ENCODE measurements around the gene UBE2I.

Gene UBE2I

DNA sequence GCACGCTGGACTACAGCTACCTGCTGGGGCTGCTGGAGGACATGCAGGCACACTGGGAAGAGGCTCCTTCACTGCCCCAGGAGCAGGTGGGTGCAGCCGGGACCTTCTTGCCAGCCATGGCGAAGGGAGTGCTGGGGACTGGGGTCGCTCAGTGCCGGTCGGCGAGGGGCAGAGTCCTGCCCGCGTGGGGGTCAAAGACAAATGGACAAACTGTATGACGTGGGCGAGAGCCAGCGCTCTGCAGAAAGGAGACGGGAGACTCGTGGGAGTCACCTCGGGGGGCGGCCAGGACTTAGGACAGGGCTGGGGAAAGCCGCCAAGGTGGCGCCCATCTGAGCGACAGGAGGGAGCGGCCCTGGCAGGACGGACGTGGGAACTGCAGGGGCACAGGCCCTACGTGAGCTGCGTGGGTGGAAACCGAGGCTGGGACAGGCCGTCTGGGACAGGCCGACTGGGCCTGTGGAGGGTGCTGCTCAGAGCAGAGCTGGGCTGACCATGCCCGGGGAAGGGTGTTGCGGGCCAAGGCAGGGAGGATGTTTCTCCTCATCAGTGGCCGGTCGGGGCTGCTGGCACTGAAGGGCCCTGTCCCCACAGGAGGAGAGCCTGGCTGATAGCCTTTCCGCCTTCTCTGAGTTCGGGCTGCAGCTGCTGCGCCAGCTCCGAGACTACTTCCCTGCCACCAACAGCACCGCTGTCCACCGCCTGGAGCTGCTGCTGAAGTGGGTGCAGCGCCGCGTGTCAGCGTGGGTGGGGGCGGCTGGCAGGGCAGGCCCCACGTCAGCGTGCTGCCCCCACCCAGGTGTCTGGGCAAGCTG is 34.2 kb downstream of the UBE2I start:
- DNase-seq (ENCODE audit: low spot score), result no peak

DNA sequence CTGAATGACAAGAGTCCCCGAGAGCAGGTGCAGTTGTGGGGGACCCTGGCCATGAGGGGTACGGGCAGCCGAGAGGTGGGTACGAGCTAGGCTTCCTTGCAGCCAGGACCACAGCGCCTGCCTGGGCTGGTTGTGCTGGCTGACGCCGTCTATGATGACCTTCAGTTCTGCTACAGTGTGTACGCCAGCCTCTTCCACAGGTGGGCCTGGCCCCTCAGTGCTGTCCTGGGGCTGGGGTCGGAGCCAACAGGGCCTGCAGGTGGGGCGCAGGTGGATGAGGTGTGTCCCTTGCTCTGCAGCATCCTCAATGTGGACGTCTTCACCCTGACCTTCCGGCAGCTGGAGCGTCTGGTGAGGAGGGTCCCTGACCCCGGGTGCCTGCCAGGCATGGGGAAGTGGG is 35.1 kb downstream of the UBE2I start:
- no peak for DNase-seq (ENCODE audit: low spot score)

DNA sequence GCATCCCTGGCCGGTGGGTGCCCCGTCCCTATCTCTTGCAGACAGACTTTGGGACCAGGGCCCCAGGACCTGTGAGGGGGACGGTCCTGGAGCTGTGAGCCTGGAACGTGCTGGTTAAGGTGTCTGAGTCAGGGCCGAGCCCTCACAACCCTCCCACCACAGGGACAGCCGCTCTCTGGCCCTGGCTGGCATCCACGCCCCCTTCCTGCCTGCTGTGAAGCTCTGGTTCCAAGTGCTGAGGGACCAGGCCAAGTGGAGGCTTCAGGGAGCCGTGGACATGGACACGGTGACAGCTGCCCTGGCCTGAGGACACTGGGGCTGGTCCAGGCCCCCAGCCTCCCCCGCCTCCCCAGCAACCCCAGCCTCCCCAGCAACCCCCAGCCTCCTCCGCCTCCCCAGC is 35.7 kb downstream of the UBE2I start:
- DNase-seq (ENCODE audit: low spot score), result no peak

DNA sequence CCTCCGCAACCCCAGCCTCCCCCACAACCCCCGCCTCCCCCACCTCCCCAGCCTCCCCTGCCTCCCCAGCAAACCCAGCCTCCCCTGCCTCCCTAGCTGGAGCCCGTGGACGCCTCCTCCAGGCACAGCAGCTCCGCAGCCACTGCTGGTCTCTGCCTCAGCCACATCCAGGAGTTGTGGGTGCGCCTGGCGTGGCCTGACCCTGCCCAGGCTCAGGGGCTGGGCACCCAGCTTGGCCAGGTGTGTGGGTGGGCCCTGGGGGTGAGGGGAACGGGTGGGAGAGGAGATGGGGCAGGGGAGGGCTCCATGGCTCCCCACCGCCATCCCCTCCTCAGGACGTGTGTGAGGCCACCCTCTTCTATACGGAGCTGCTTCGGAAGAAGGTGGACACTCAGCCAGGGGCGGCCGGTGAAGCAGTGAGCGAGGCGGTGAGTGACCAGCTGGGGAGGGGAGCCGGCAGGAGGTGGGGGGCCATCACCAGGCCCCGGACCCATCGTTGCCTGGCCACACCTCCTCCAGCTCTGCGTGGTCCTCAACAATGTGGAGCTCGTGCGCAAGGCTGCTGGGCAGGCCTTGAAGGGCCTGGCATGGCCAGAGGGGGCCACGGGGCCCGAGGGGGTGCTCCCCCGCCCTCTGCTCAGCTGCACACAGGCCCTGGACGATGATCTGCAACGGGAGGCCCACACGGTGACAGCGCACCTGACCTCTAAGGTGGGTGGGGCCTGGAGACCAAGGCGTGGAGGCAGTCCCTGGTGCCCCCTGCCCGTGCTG is 36.4 kb downstream of the UBE2I start:
- DNase-seq (ENCODE audit: low spot score), result no peak

DNA sequence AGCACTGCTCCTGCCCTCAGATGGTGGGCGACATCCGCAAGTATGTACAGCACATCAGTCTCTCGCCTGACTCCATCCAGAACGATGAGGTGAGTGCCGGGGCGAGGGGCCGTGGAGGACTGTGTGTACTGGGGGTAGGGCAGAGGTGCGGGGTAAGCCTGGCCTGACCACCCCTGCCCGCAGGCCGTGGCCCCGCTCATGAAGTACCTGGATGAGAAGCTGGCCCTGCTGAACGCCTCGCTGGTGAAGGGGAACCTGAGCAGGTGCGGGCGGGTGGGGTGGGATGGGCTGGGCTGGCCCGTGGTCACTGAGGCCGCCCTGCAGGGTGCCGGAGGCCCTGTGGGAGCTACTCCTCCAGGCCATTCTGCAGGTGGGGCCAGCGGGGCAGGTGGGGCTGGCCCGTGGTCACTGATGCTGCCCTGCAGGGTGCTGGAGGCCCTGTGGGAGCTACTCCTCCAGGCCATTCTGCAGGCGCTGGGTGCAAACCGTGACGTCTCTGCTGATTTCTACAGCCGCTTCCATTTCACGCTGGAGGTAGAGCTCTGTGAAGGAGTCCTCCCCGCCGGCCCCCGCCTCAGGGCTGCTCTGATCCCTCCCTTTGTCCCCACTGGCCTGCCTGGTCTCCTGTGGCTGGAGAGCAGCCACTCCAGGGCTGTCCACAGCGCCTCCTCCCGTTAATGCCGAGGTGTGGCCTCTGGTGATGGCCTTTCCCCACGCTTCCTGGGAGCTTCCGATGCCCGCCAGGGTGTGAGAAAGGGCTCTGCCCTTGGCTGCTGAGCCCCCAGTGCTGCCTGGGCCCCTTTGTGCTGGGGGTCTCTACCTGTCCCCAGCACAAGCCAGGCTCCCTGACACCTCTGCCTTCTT is 37.2 kb downstream of the UBE2I start:
- no peak for DNase-seq (ENCODE audit: low spot score)

DNA sequence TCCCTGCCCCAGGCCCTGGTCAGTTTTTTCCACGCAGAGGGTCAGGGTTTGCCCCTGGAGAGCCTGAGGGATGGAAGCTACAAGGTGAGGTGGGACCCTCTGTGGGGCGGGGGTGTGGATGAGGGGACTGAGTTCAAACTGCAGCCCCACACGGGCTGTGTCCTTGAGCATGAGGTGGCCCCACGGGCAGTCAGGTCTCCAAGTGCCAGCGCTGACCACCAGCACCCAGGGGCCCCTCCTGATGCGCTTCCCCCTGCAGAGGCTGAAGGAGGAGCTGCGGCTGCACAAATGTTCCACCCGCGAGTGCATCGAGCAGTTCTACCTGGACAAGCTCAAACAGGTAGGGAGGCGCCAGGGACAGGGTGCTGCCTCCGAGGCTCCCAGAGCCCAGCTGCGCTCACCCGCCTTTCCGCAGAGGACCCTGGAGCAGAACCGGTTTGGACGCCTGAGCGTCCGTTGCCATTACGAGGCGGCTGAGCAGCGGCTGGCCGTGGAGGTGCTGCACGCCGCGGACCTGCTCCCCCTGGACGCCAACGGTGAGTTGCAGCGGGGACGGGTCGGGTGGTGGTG is 37.9 kb downstream of the UBE2I start:
- no peak for DNase-seq (ENCODE audit: low spot score)

DNA sequence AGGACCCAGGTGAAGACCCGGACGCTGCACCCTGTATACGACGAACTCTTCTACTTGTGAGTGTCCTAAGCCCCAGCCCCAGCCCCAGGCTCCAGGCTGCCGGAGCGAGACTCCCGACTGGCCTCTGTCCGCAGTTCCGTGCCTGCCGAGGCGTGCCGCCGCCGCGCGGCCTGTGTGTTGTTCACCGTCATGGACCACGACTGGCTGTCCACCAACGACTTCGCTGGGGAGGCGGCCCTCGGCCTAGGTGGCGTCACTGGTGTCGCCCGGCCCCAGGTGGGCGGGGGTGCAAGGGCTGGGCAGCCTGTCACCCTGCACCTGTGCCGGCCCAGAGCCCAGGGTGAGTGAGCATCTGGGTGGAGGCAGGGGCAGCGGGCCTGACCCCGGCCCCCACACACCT is 38.5 kb downstream of the UBE2I start:
- no peak for DNase-seq (ENCODE audit: low spot score)

DNA sequence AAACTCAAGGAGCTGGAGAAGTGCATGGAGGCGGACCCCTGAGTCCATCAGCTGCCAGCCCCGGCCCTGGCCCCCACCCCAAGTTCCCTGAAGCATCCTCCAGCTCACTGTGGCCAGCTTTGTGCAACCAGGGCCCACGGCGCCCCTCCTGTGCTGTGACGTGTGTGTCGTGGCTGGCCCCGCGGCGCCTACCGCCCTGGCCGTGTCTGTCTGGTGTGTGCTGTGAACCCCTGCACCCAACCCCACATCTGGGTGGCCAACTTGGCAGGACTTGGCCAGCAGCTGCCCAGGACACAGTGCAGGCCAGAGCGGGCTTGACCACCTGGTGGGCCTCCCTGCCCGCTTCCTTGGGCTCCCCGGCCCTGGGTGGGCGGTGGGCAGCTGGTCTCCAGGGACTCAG is 39.0 kb downstream of the UBE2I start:
- no peak for DNase-seq (ENCODE audit: low spot score)

DNA sequence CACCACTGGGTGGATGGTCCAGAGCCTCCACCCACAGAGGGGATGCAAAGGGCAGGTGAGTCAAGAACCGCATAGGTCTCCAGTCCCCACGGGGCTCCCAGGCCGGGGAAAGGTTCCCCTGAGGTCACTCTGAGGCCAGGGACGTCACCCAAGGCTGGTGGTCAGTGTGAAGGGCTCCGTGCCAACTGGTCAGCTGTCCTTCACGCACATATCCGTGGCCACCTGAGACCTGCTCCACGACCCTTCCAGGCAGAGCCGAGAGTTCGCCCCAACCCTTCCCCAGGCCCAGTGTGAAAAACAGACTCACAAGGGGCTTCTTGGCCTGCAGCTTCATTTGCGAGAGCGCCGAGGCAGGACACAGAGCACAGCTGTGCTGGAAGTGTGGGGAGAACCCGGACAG is 39.5 kb downstream of the UBE2I start:
- no peak for DNase-seq (ENCODE audit: low spot score)

DNA sequence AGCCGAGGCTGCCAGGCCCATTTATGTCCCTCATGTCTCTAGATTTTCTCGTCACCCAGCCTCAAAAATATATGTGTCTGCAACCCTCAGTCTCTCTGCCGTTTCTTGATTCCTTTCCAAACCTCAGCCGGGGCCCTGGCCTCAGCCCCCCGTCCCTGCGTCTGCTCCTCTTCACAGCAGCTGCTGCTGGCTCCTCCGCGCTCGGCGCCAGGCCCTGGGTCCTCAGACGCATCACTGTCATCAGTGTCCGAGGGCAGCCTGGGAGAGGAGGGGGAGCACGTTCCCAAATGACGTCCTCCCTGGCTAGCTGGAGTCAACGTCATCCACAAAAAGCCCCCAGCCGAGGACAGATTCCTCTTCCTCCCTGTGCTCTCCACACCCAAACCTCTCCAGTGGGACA is 39.9 kb downstream of the UBE2I start:
- no peak for DNase-seq (ENCODE audit: low spot score)

DNA sequence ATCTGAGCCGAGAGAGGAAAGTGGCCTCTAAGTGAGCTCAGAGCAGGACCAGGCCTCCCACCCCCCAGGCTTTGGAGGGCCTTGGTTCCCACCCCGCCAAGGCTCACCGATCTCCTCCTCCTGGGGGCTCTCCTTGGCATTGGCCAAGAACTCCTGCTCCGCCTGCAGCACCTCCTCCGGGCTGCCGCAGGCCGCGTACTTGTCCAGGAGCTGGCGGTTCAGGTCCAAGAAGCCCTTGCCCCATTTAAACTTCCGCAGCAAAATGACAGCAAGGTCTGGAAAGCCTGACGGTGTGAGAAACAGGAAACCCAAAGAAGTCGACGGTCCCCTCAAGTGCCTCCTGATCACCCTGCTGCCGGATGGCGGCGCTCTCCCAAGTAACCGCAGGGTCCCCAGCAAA is 40.5 kb downstream of the UBE2I start:
- DNase-seq (ENCODE audit: low spot score), result no peak

DNA sequence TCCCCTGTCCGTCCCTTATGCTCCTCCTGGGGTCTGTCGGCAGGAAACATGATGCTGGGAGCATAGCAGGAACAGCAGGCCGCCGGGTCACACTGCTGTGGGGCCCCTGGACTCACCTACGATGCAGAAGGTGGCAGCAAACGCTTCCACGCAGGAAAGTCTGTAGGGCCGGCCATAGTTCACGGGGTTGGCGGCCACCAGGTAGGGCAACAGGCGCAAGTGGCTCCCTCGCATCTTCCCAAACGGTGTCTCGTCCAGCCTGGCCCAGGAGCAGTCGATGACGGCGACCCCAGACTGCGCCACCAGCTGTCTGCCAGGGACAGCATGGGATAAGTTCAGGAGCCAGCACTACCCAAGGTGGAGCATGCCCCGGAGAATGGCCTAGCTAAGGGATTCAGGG is 41.3 kb downstream of the UBE2I start:
- DNase-seq (ENCODE audit: low spot score), result no peak

DNA sequence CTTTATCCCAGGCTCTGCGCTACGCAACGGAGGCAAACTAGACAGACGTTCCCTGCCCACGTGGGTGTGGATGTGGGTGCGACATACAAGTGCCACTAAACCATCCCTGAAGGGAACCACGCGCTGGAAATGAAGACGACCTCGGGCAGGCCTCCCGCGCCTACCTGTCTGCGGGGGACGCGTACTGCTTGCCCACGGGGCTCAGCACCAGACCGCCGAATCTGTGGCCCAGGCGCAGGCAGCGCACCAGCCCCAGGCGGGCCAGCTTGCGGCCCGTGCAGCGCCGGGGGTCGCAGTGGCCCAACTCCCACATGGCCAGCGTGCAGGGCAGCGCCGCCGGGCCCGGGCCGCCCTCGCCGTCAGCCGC is 41.8 kb downstream of the UBE2I start:
- no peak for DNase-seq (ENCODE audit: low spot score)

DNA sequence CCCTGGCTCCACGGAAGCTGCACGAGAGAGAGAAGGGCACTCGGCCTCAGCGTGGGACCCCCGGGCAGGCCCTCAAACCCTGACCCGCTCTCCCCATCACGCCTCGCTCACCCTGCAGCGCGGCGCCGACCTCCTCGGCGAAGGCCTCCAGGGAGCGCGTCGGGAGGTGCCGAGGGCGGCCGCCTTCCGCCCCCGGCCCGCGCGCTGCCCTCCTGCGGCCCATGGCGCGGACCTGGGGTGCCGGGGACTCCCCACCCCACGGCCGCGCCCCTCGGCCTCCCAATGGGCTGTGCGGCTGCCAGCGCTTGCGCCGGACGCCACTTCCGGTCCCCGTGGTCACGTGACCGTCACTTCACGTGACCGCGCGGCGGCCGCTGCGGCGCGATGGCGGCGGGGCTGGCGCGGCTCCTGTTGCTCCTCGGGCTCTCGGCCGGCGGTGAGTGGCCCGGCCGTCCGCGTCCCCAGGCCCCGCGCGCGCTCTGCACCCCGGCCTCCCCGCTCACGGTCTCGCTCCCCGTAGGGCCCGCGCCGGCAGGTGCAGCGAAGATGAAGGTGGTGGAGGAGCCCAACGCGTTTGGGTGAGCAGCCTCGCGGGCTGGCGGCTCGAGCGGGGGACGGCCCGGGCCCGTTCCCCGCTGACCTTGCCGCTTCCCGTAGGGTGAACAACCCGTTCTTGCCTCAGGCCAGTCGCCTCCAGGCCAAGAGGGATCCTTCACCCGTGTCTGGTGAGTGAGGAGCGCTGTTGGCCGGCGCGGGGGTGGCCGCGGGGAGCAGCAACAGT is 42.3 kb downstream of the UBE2I start, which contains the start of the genes GNPTG and TSR3:
TSS of gene GNPTG (plus strand) at position 350 of the 781 bp plus-strand sequence. CDS start at position 385, 35 bp downstream.
TSS of gene TSR3 (minus strand) at position 297 of the 781 bp plus-strand sequence. CDS start at position 223, 74 bp downstream.
- DNase-seq (ENCODE audit: low spot score), result peak; percentile 96

DNA sequence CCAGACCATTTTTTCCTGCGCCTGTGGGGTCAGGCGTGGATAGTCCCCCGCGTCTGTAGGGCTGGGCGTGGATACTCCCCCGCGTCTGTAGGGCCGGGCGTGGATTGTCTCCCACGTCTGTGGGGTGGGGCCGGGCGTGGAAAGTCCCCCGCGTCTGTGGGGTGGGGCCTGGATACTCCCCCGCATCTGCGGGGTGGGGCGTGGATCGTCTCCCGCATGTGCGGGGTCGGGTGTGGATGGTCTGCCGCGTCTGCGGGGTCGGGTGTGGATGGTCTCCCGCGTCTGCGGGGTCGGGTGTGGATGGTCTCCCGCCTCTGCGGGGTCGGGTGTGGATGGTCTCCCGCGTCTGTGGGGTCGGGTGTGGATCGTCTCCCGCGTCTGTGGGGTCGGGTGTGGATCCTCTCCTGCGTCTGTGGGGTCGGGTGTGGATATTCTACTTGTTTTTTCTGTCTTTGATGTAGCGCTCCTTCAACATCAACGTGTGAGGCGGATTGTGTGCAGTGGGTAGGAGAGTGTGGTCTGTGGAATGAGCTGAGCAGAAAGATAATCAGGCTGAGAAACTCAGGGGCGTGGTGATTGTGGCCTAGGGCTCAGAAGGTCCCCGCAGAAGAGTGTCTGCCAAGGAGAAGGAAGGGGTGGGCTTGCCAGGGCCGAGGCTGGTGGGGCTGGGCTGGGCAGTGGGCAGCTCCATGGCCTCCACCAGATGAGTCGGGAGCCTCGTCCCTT is 45.5 kb downstream of the UBE2I start:
- no peak for DNase-seq (ENCODE audit: low spot score)

DNA sequence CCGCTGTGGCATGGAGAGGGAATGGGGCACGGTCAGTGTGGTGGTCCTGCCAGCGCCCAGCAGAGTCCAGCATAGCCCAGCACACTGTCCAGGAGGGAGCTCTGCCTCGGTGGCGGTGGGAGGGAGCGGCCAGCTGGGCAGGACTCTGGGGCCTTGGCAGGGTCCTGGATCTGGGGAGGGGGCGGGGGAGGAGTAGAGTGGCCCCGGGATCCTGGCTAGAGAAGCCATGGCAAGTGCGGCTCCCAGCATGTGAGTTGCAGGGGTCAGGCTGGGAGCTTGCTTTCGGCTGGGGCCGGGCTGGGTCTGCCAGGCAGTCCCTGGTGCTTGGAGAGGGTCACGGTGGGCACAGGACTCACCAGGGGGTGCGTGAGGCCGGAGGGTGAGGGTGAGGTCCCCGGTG is 46.2 kb downstream of the UBE2I start:
- no peak for DNase-seq (ENCODE audit: low spot score)

DNA sequence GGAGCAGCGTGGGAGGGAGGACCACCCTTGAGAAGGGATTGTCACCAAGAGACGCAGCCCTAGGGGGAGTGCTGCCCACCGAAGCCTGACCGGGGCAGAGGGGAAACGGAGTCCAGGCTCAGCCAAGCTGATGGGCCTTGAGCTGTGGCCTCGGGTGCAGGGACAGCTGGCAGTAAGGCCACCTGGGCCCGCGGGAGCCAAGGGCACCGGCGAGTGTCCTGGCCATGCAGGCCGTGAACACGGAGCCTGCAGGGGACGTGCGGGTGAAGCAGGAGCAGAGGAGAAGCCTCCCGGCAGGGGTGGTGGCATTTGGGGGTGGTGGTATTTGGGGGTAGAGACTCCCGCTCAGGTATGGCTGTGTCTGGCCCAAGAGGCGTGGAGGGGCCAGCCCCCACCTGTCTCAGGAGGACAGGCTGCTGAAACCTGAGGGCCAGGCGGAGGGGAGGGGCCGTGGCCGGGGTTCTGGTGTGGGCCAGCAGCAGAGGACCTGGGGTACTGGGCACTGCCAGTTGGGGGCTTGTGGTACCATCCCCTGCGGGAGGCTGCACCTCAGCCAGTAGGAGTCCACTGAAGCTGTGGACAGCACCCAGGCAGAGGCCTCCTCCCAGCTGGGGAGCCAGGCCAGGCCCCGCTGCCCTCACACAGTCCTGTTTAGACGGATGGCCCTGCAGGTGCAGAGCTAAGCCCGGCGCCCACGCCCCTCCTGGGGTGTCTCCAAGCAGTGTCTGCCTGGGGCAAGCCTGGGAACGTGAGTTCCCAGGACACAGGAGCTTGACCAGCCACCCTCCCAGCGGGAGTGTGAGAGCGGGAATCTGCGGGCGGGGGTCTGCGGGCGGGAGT is 46.8 kb downstream of the UBE2I start:
- DNase-seq (ENCODE audit: low spot score), result no peak

DNA sequence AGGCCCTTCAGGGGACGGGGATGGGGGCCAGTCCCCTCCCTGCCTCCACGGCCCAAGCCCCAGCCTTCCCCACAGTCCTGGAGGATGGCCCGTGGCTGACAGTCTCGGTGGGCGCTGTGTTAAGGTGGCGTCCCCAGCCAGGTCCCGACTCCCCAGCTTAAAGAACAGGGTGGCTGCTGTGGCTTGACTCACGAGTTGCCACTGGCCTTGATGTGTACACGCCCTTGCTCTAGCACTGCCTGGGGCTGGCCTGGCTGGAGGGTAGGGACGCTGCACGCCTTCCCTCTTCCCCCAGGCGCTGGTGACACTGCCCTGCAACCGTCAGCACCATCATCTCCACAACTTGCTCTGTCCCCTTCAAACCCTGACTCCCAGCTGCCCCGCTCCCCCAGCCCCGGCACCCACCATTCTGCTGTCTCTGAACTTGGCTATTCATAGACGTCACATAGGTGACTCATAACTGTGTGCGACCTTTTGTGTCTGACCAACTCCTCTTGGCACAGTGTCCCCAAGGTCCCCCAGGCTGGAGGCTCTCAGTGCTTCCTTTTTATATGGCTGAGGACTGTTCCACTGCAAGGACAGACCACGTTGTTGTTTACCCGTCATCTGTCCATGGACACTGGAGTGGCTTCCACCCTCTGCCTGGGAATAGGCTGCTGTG is 48.6 kb downstream of the UBE2I start:
- DNase-seq (ENCODE audit: low spot score), result no peak
